ENCODE measurements around the gene TUT4. TPM values are rescaled to one million over a fixed set of nuclear protein-coding genes. Genes with fewer than 3 reads are reported as not detected.

TUT4 gene
- total and polyA plus RNA-seq, 2 of the 4 experiments (the other 2 are of a cell fraction) = 10.9 to 40.0 TPM

DNA sequence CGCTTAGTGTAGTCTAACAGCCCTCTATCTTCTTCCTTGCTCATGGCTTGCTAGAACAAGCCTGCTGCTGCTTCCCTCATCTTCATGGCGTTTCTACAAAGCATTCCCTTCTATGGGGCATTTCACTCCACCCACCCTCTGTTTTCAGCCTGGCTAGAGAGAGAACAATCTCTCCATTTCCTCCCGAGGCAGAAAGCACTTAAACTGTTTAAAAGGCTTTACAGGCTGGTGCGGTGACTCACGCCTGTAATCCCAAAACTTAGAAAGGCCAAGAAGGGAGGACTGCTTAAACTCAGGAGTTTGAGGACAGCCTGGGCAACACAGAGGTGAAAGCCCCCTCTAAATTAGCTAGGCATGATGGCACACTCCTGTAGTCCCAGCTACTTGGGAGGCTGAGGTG, 166.4 kb downstream of the TUT4 start:
- WGBS, 2 experiments (ENCODE audit: extremely low coverage in 2 of 2, insufficient read length in 1 of 2) = 100% methylated on average over 3 of the region's 5 CpGs; no CpG with 5 or more reads in 1 of the 2 experiments
- ATAC-seq (ENCODE audit: low read depth) = no peak

More for the DNA sequence above, 166.4 kb downstream of the TUT4 start:
- Histone ChIP-seq H3K23ac (ENCODE audit: low read depth, low read length) (no peak overlapping the region), H3K27me3 (ENCODE audit: control insufficient read depth, insufficient read depth, low read length) (no peaks in the 10 kb centered on the region), H3K18ac (ENCODE audit: low read depth, low read length) (no peak overlapping the region), H3K14ac (replicated peaks; ENCODE audit: low read depth, low read length) (no peak overlapping the region), H2AK5ac (ENCODE audit: low read depth, low read length) (no peak overlapping the region), H2BK20ac (ENCODE audit: low read depth, low read length) (no peak overlapping the region), H3K4ac (ENCODE audit: low read depth, low read length) (no peak overlapping the region), H3K9ac (ENCODE audit: low read depth, low read length) (no peak overlapping the region), H2BK15ac (ENCODE audit: low read depth, low read length) (no peak overlapping the region), H3K4me1 (ENCODE audit: control insufficient read depth, insufficient read depth, low read length) (no peaks in the 10 kb centered on the region), H3K36me3 (ENCODE audit: control insufficient read depth, insufficient read depth, low read length) (peaks cover 14% of the 10 kb centered on the region), H4K20me1 (ENCODE audit: insufficient read depth, low read length) (no peaks in the 10 kb centered on the region), H4K5ac (ENCODE audit: low read depth, low read length) (no peak overlapping the region), H3K4me2 (ENCODE audit: low read depth, low read length) (no peak overlapping the region), H3K9me1 (ENCODE audit: insufficient read depth, low read length) (peaks cover 4% of the 10 kb centered on the region; the same call in 1 of the 2 replicates), H2AK9ac (replicated peaks; ENCODE audit: low read depth, low read length, poor library complexity) (no peak overlapping the region), H3K9me3 (ENCODE audit: control insufficient read depth, insufficient read depth, low read length) (no peaks in the 10 kb centered on the region), H2BK120ac (ENCODE audit: low read depth, low read length) (no peak overlapping the region), H4K91ac (ENCODE audit: insufficient read depth, low read depth, low read length) (no peak overlapping the region), H3K4me3 (ENCODE audit: insufficient read depth, low read depth, low read length) (no peak overlapping the region), H3K56ac (ENCODE audit: extremely low read depth, insufficient read depth, low read length) (no peak overlapping the region), H3K27ac (ENCODE audit: insufficient read depth, low read length) (no peak overlapping the region), H3K79me1 (ENCODE audit: low read depth in 1 of 2, low read length in 2 of 2) (no peaks in the 10 kb centered on the region), H2AFZ (replicated peaks; ENCODE audit: low read length, poor library complexity) (no peak overlapping the region), H4K8ac (ENCODE audit: low read depth in 2 of 2, low read length in 2 of 2) (no peak overlapping the region), H2BK5ac (ENCODE audit: low read depth, low read length, poor library complexity, severe bottlenecking) (no peak overlapping the region)
- dilution Hi-C loops (cut with HindIII; ENCODE audit: low sequenced_read_pairs, unreplicated experiment) (no loop called here), intact Hi-C loops (cut with micrococcal nuclease) (no loop called here), in situ Hi-C loops (cut with MboI; ENCODE audit: low sequenced_read_pairs) (no loop called here)
- TF ChIP-seq, protein P1, sequence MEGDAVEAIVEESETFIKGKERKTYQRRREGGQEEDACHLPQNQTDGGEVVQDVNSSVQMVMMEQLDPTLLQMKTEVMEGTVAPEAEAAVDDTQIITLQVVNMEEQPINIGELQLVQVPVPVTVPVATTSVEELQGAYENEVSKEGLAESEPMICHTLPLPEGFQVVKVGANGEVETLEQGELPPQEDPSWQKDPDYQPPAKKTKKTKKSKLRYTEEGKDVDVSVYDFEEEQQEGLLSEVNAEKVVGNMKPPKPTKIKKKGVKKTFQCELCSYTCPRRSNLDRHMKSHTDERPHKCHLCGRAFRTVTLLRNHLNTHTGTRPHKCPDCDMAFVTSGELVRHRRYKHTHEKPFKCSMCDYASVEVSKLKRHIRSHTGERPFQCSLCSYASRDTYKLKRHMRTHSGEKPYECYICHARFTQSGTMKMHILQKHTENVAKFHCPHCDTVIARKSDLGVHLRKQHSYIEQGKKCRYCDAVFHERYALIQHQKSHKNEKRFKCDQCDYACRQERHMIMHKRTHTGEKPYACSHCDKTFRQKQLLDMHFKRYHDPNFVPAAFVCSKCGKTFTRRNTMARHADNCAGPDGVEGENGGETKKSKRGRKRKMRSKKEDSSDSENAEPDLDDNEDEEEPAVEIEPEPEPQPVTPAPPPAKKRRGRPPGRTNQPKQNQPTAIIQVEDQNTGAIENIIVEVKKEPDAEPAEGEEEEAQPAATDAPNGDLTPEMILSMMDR (conservative IDR thresholded peaks at IDR 0.05; ENCODE audit: low read depth, low read length) = no peak
- TF ChIP-seq MAFK (IDR thresholded peaks at IDR 0.05; ENCODE audit: low read depth, low read length) (no peak), POLR2A (IDR thresholded peaks at IDR 0.05; ENCODE audit: low read depth, low read length) (no peak), RFX5 (IDR thresholded peaks at IDR 0.05; ENCODE audit: low read depth, low read length) (no peak), CHD1 (IDR thresholded peaks at IDR 0.05; ENCODE audit: low read depth, low read length) (no peak), FOS (IDR thresholded peaks at IDR 0.05; ENCODE audit: low read depth, low read length) (no peak), BHLHE40 (IDR thresholded peaks at IDR 0.05; ENCODE audit: low read depth, low read length) (no peak)
- POLR2A ChIA-PET (ENCODE audit: unreplicated experiment) = no interaction called here
- BruUV-seq (replicated peaks) = no TSS peak
- no peak for DNase-seq
- CTCF ChIA-PET = no interaction called here
